ENCODE results near the gene CNDP1. TPM values are rescaled to one million over a fixed set of nuclear protein-coding genes. Genes with fewer than 3 reads are reported as not detected.

CNDP1 gene
- polyA plus RNA-seq, 1 donor (not counting 4 experiments of a cell fraction or from before 2014, with no cell fraction given) = not detected

- no peak for TF ChIP-seq CTCF (optimal IDR thresholded peaks at IDR 0.05 in 1 of 3, IDR thresholded peaks at IDR 0.05 in 1 of 3, conservative IDR thresholded peaks at IDR 0.05 in 1 of 3; ENCODE audit: extremely low read depth in 1 of 3, insufficient read depth in 2 of 3, low read length in 3 of 3)
- no peak for TF ChIP-seq EZH2 (IDR thresholded peaks at IDR 0.05; ENCODE audit: low read length)
- Histone ChIP-seq H3K9me1 (ENCODE audit: control insufficient read depth, extremely low read depth, insufficient read depth, low read length) (no peaks in the 10 kb centered on the region), H4K20me1 (ENCODE audit: control insufficient read depth, extremely low read depth, insufficient read depth, low read length) (no peaks in the 10 kb centered on the region), H3K27me3 (ENCODE audit: control insufficient read depth, extremely low read depth, insufficient read depth, low read length) (no peaks in the 10 kb centered on the region), H3K27ac (ENCODE audit: control insufficient read depth, insufficient read depth, low read length) (no peak overlapping the region), H3K4me1 (ENCODE audit: control insufficient read depth, extremely low read depth, insufficient read depth, low read length) (no peaks in the 10 kb centered on the region), H2AFZ (ENCODE audit: control insufficient read depth, low read length) (no peak overlapping the region), H3K4me2 (ENCODE audit: control insufficient read depth, extremely low read depth, insufficient read depth, low read depth, low read length) (no peak overlapping the region), H3K4me3 (ENCODE audit: control insufficient read depth in 2 of 3, extremely low read depth in 1 of 3, insufficient read depth in 2 of 3, low read depth in 1 of 3, low read length in 3 of 3) (no peak overlapping the region), H3K9me3 (ENCODE audit: control insufficient read depth, low read depth, low read length) (no peaks in the 10 kb centered on the region), H3K9ac (ENCODE audit: control insufficient read depth, extremely low read depth, insufficient read depth, low read length) (no peak overlapping the region), H3K36me3 (ENCODE audit: control insufficient read depth in 2 of 2, extremely low read depth in 1 of 2, insufficient read depth in 2 of 2, low read length in 2 of 2) (peaks cover 0 to 2% of the 10 kb centered on the region in 2 experiments), H3K79me2 (ENCODE audit: control insufficient read depth, insufficient read depth, low read length) (no peaks in the 10 kb centered on the region)
- dilution Hi-C loops (cut with MboI; ENCODE audit: extremely low pct_ligation_motif_present, low sequenced_read_pairs) = no loop called here
- no peak for DNase-seq (ENCODE audit: low read depth, low spot score)
- FAIRE-seq = no peak
These were observed 55.5 kb downstream of the CNDP1 start for GRCh38 chr18:74589811-74590210.

- no peak overlapping the region for H3K27ac ChIP-seq (ENCODE audit: control insufficient read depth, insufficient read depth, low read length)
- no peak overlapping the region for H2AFZ ChIP-seq (ENCODE audit: control insufficient read depth, low read length)
- no peak overlapping the region for H3K9ac ChIP-seq (ENCODE audit: control insufficient read depth, extremely low read depth, insufficient read depth, low read length)
- peaks cover 0 to 2% of the 10 kb centered on the region in 2 experiments for H3K36me3 ChIP-seq (ENCODE audit: control insufficient read depth in 2 of 2, extremely low read depth in 1 of 2, insufficient read depth in 2 of 2, low read length in 2 of 2)
- DNase-seq (ENCODE audit: low read depth, low spot score) (no peak), FAIRE-seq (no peak)
- no peak overlapping the region for H3K4me3 ChIP-seq (ENCODE audit: control insufficient read depth in 2 of 3, extremely low read depth in 1 of 3, insufficient read depth in 2 of 3, low read depth in 1 of 3, low read length in 3 of 3)
- no peaks in the 10 kb centered on the region for H4K20me1 ChIP-seq (ENCODE audit: control insufficient read depth, extremely low read depth, insufficient read depth, low read length)
- peaks cover 2% of the 10 kb centered on the region for H3K4me1 ChIP-seq (ENCODE audit: control insufficient read depth, extremely low read depth, insufficient read depth, low read length)
- no peaks in the 10 kb centered on the region for H3K9me1 ChIP-seq (ENCODE audit: control insufficient read depth, extremely low read depth, insufficient read depth, low read length)
- dilution Hi-C loops (cut with MboI; ENCODE audit: extremely low pct_ligation_motif_present, low sequenced_read_pairs) = no loop called here
- H3K27me3 ChIP-seq (ENCODE audit: control insufficient read depth, extremely low read depth, insufficient read depth, low read length) = no peaks in the 10 kb centered on the region
- no peaks in the 10 kb centered on the region for H3K79me2 ChIP-seq (ENCODE audit: control insufficient read depth, insufficient read depth, low read length)
- H3K4me2 ChIP-seq (ENCODE audit: control insufficient read depth, extremely low read depth, insufficient read depth, low read depth, low read length) = no peak overlapping the region
- TF ChIP-seq CTCF (optimal IDR thresholded peaks at IDR 0.05 in 1 of 3, IDR thresholded peaks at IDR 0.05 in 1 of 3, conservative IDR thresholded peaks at IDR 0.05 in 1 of 3; ENCODE audit: extremely low read depth in 1 of 3, insufficient read depth in 2 of 3, low read length in 3 of 3) = no peak
- no peak for TF ChIP-seq EZH2 (IDR thresholded peaks at IDR 0.05; ENCODE audit: low read length)
- H3K9me3 ChIP-seq (ENCODE audit: control insufficient read depth, low read depth, low read length) = no peaks in the 10 kb centered on the region
These were observed 56.4 kb downstream of the CNDP1 start for GRCh38 chr18:74590671-74591070.
